GM19452 (cell line): ENCODE data around the gene TBC1D7.

ENCODE experiments used
- ATAC-seq: cut with Tn5 transposase; IDR thresholded peaks from one replicate; pipeline ENCODE4 v1.9.1; 2021; ENCODE audit not compliant: unreplicated experiment

The TBC1D7 gene

GRCh38 chr6:13357551-13358075 is 29.3 kb upstream of the TBC1D7 start:
- ATAC-seq, result no peak

- ATAC-seq, result peak; percentile 93
Observed at GRCh38 chr6:13355999-13356785, 27.9 kb upstream of the TBC1D7 start.

- ATAC-seq, result peak; percentile 41
Observed at GRCh38 chr6:13355043-13355945, 27.0 kb upstream of the TBC1D7 start.

GRCh38 chr6:13354331-13355042 is 26.1 kb upstream of the TBC1D7 start:
- no peak for ATAC-seq

- ATAC-seq, result no peak
Observed at GRCh38 chr6:13352165-13352564, 23.8 kb upstream of the TBC1D7 start.

- no peak for ATAC-seq
Observed at GRCh38 chr6:13351271-13351670, 22.9 kb upstream of the TBC1D7 start.

GRCh38 chr6:13349811-13350506 is 21.6 kb upstream of the TBC1D7 start:
- ATAC-seq, result no peak

- no peak for ATAC-seq
Observed at GRCh38 chr6:13348334-13349113, 20.2 kb upstream of the TBC1D7 start.

- no peak for ATAC-seq
Observed at GRCh38 chr6:13346245-13346644, 17.9 kb upstream of the TBC1D7 start.

GRCh38 chr6:13342414-13343019 is 14.2 kb upstream of the TBC1D7 start:
- no peak for ATAC-seq

- ATAC-seq, result no peak
Observed at GRCh38 chr6:13339863-13340630, 11.7 kb upstream of the TBC1D7 start.

GRCh38 chr6:13338038-13338437 is 9.7 kb upstream of the TBC1D7 start:
- ATAC-seq, result no peak

- no peak for ATAC-seq
Observed at GRCh38 chr6:13336553-13336952, 8.2 kb upstream of the TBC1D7 start.

GRCh38 chr6:13334953-13335352 is 6.6 kb upstream of the TBC1D7 start:
- no peak for ATAC-seq

- no peak for ATAC-seq
Observed at GRCh38 chr6:13332349-13332706, 4.0 kb upstream of the TBC1D7 start.

- ATAC-seq, result no peak
Observed at GRCh38 chr6:13331516-13332348, 3.4 kb upstream of the TBC1D7 start.

- ATAC-seq, result no peak
Observed at GRCh38 chr6:13328875-13329183, 492 bp upstream of the TBC1D7 start.

GRCh38 chr6:13327691-13328075 is 654 bp downstream of the TBC1D7 start:
- ATAC-seq, result no peak
